Large intestine (tissue), 3 donors: ENCODE results near the gene KCTD15. TPM values are rescaled to one million over a fixed set of nuclear protein-coding genes. Genes with fewer than 3 reads are reported as not detected.
A peak's percentile ranks its signal among the peaks of the same experiment; 100 is the strongest.

Experiments used
- DNase-seq, 2 donors: peaks; one replicate each; pipeline versions ENCODE4 v3.0.0 to v3.0.0-alpha.2; 2013
- H3K27ac ChIP-seq: one replicate; pipeline ENCODE4 v1.5.1; 2013; ENCODE audit warnings: low read length
- H3K27me3 ChIP-seq: 2 replicates; pipeline ENCODE4 v1.6.1; 2013; ENCODE audit warnings: low read length; ENCODE audit not compliant: control insufficient read depth, insufficient read depth
- H3K36me3 ChIP-seq: 2 replicates; pipeline ENCODE4 v1.6.1; 2013; ENCODE audit warnings: low read length; ENCODE audit not compliant: control insufficient read depth, insufficient read depth
- H3K4me1 ChIP-seq: one replicate; pipeline ENCODE4 v1.6.1; 2013; ENCODE audit warnings: low read length; ENCODE audit not compliant: control insufficient read depth, insufficient read depth
- H3K4me3 ChIP-seq: one replicate; pipeline ENCODE4 v1.5.1; 2013; ENCODE audit warnings: low read length
- H3K9me3 ChIP-seq: one replicate; pipeline ENCODE4 v1.6.1; 2013; ENCODE audit warnings: mild to moderate bottlenecking, low read depth, low read length, moderate library complexity; ENCODE audit not compliant: control insufficient read depth
- WGBS: methylation state at CpG from one replicate; pipeline ENCODE4 v1.1.5; 2013; ENCODE audit warnings: low lambda C conversion rate; ENCODE audit not compliant: insufficient coverage; 5-methylcytosine and 5-hydroxymethylcytosine counted together
- polyA plus RNA-seq: library from polyadenylated mRNA; unstranded; fragments of 120-200 nt; gene quantifications from one replicate; pipeline ENCODE4 v1.2.1, GENCODE V29; 2013

Gene KCTD15
- polyA plus RNA-seq, 1 donor: 28.1 TPM

- no CpG with 5 or more reads among the region's 92 CpGs for WGBS
Observed at GRCh38 chr19:33795370-33796163, 1.1 kb upstream of the KCTD15 start.

GRCh38 chr19:33797802-33798671 lies 1.4 kb downstream of the KCTD15 start:
- Histone ChIP-seq H3K4me1 (peaks cover 11% of the 10 kb centered on the region), H3K27me3 (no peaks in the 10 kb centered on the region), H3K4me3 (peak overlapping the region; percentile 83), H3K27ac (peak overlapping the region; percentile 70), H3K9me3 (no peaks in the 10 kb centered on the region), H3K36me3 (peaks cover 30% of the 10 kb centered on the region)
- DNase-seq: peak; percentile 46 to 83
- no CpG with 5 or more reads among the region's 61 CpGs for WGBS

More at GRCh38 chr19:33795370-33796163, 1.1 kb upstream of the KCTD15 start:
- Histone ChIP-seq H3K36me3 (peaks cover 10% of the 10 kb centered on the region), H3K27ac (peak overlapping the region; percentile 80), H3K9me3 (no peaks in the 10 kb centered on the region), H3K4me1 (peaks cover 11% of the 10 kb centered on the region), H3K4me3 (peak overlapping the region; percentile 60), H3K27me3 (no peaks in the 10 kb centered on the region)
- peak in 1 of 2 donors; percentile 86 for DNase-seq

GRCh38 chr19:33798681-33799111 lies 2.0 kb downstream of the KCTD15 start:
- no peak for DNase-seq
- peaks cover 12% of the 10 kb centered on the region for H3K4me1 ChIP-seq
- no peaks in the 10 kb centered on the region for H3K27me3 ChIP-seq
- H3K9me3 ChIP-seq: no peaks in the 10 kb centered on the region
- WGBS: no CpG with 5 or more reads among the region's 12 CpGs
- H3K27ac ChIP-seq: peak overlapping the region; percentile 58
- H3K36me3 ChIP-seq: peaks cover 36% of the 10 kb centered on the region
- H3K4me3 ChIP-seq: peak overlapping the region; percentile 41

GRCh38 chr19:33799476-33799875 lies 2.8 kb downstream of the KCTD15 start:
- no CpG with 5 or more reads among the region's 5 CpGs for WGBS
- H3K4me1 ChIP-seq: peaks cover 18% of the 10 kb centered on the region
- H3K27me3 ChIP-seq: no peaks in the 10 kb centered on the region
- DNase-seq: no peak
- H3K9me3 ChIP-seq: no peaks in the 10 kb centered on the region
- no peak overlapping the region for H3K4me3 ChIP-seq
- peaks cover 42% of the 10 kb centered on the region for H3K36me3 ChIP-seq
- no peak overlapping the region for H3K27ac ChIP-seq

- WGBS: 100% methylated on average over 1 of the region's 16 CpGs
- Histone ChIP-seq H3K27ac (no peak overlapping the region), H3K9me3 (no peaks in the 10 kb centered on the region), H3K27me3 (no peaks in the 10 kb centered on the region), H3K4me1 (peaks cover 24% of the 10 kb centered on the region), H3K4me3 (no peak overlapping the region), H3K36me3 (peaks cover 46% of the 10 kb centered on the region)
- no peak for DNase-seq
Observed at GRCh38 chr19:33800012-33800680, 3.5 kb downstream of the KCTD15 start.

GRCh38 chr19:33801411-33801810 lies 4.7 kb downstream of the KCTD15 start:
- Histone ChIP-seq H3K9me3 (no peaks in the 10 kb centered on the region), H3K27ac (no peak overlapping the region), H3K4me1 (peaks cover 25% of the 10 kb centered on the region), H3K4me3 (no peak overlapping the region), H3K36me3 (peaks cover 55% of the 10 kb centered on the region), H3K27me3 (no peaks in the 10 kb centered on the region)
- WGBS: no CpG with 5 or more reads among the region's 5 CpGs
- no peak for DNase-seq

GRCh38 chr19:33802001-33802400 lies 5.3 kb downstream of the KCTD15 start:
- no peaks in the 10 kb centered on the region for H3K9me3 ChIP-seq
- no peak overlapping the region for H3K4me3 ChIP-seq
- peaks cover 59% of the 10 kb centered on the region for H3K36me3 ChIP-seq
- no peak for DNase-seq
- no peak overlapping the region for H3K27ac ChIP-seq
- no CpG with 5 or more reads among the region's 10 CpGs for WGBS
- no peaks in the 10 kb centered on the region for H3K27me3 ChIP-seq
- H3K4me1 ChIP-seq: peaks cover 25% of the 10 kb centered on the region

GRCh38 chr19:33802801-33803200 lies 6.1 kb downstream of the KCTD15 start:
- Histone ChIP-seq H3K27me3 (no peaks in the 10 kb centered on the region), H3K4me3 (no peak overlapping the region), H3K36me3 (peaks cover 64% of the 10 kb centered on the region), H3K27ac (no peak overlapping the region), H3K4me1 (peaks cover 25% of the 10 kb centered on the region), H3K9me3 (no peaks in the 10 kb centered on the region)
- WGBS: no CpG with 5 or more reads among the region's 1 CpG
- no peak for DNase-seq

GRCh38 chr19:33803383-33803782 lies 6.7 kb downstream of the KCTD15 start:
- Histone ChIP-seq H3K9me3 (no peaks in the 10 kb centered on the region), H3K36me3 (peaks cover 70% of the 10 kb centered on the region), H3K4me1 (peaks cover 25% of the 10 kb centered on the region), H3K4me3 (no peak overlapping the region), H3K27ac (peak overlapping the region; percentile 87), H3K27me3 (no peaks in the 10 kb centered on the region)
- WGBS: no CpG with 5 or more reads among the region's 9 CpGs
- no peak for DNase-seq
